Measurements from ENCODE around the gene BMPR1A.
"Not testable (repeated sequence)": the region's sequence is repeated elsewhere in the genome, so short reads cannot be mapped to it uniquely, and the experiment has no call there.

Gene BMPR1A

GRCh38 chr10:86972613-86973380 lies 216.4 kb downstream of the BMPR1A start:
- Histone ChIP-seq H3K27me3 (ENCODE audit: control insufficient read depth, insufficient read depth, low read length) (peaks cover 5% of the 10 kb centered on the region; the same call in 1 of the 2 replicates), H3K4me1 (ENCODE audit: control insufficient read depth, insufficient read depth, low read length) (peaks cover 9% of the 10 kb centered on the region), H3K4me3 (ENCODE audit: low read length) (no peak overlapping the region), H3K9me3 (ENCODE audit: control insufficient read depth, insufficient read depth, low read length) (no peaks in the 10 kb centered on the region), H3K36me3 (ENCODE audit: control insufficient read depth, insufficient read depth, low read length) (no peaks in the 10 kb centered on the region), H3K27ac (ENCODE audit: low read length) (no peak overlapping the region)
- WGBS (ENCODE audit: insufficient coverage, insufficient read length) = no CpG with 5 or more reads among the region's 11 CpGs
- DNase-seq (ENCODE audit: low read depth, low spot score) = no peak

- Histone ChIP-seq H3K36me3 (ENCODE audit: control insufficient read depth, insufficient read depth, low read length) (no peaks in the 10 kb centered on the region), H3K4me3 (ENCODE audit: low read length) (no peak overlapping the region), H3K4me1 (ENCODE audit: control insufficient read depth, insufficient read depth, low read length) (peaks cover 9% of the 10 kb centered on the region), H3K27ac (ENCODE audit: low read length) (no peak overlapping the region), H3K9me3 (ENCODE audit: control insufficient read depth, insufficient read depth, low read length) (no peaks in the 10 kb centered on the region), H3K27me3 (ENCODE audit: control insufficient read depth, insufficient read depth, low read length) (peaks cover 5% of the 10 kb centered on the region; the same call in 1 of the 2 replicates)
- whole genome bisulfite sequencing (ENCODE audit: insufficient coverage, insufficient read length) = no CpG with 5 or more reads among the region's 7 CpGs
- DNase-seq (ENCODE audit: low read depth, low spot score) = no peak
These were observed 218.1 kb downstream of the BMPR1A start for GRCh38 chr10:86974484-86974883.

DNA sequence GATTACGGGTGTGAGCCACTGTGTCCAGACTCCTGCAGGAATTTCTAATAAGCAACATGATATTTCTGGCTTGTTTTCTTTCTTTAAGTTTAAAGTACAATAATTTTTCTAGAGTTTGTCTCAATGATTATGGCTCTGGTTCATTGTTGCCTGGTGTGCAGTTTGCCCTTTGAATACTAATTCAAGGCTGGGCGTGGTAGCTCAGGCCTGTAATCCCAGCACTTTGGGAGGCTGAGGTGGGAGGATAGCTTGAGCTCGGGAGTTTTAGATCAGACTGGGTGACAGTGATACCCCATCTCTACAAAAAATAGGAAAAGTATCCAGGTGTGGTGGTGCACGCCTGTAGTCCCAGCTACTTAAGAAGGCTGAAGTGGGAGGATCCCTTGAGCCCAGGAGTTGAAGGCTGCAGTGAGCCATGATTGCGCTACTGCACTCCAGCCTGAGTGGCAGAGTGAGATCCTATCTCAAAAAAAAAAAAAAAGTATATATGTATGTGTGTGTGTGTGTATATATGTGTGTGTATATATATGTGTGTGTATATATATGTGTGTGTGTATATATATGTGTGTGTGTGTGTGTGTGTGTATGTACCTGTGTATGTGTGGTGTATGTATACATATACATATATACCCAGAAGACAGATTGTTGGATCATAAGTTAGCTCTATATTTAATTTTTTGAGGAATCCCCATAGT lies 220.1 kb downstream of the BMPR1A start:
- WGBS (ENCODE audit: insufficient coverage, insufficient read length) = no CpG with 5 or more reads among the region's 5 CpGs
- Histone ChIP-seq H3K27me3 (ENCODE audit: control insufficient read depth, insufficient read depth, low read length) (peaks cover 5% of the 10 kb centered on the region; the same call in 1 of the 2 replicates), H3K27ac (ENCODE audit: low read length) (no peak overlapping the region), H3K4me3 (ENCODE audit: low read length) (no peak overlapping the region), H3K36me3 (ENCODE audit: control insufficient read depth, insufficient read depth, low read length) (no peaks in the 10 kb centered on the region), H3K4me1 (ENCODE audit: control insufficient read depth, insufficient read depth, low read length) (peaks cover 3% of the 10 kb centered on the region), H3K9me3 (ENCODE audit: control insufficient read depth, insufficient read depth, low read length) (no peaks in the 10 kb centered on the region)
- DNase-seq (ENCODE audit: low read depth, low spot score) = no peak

DNA sequence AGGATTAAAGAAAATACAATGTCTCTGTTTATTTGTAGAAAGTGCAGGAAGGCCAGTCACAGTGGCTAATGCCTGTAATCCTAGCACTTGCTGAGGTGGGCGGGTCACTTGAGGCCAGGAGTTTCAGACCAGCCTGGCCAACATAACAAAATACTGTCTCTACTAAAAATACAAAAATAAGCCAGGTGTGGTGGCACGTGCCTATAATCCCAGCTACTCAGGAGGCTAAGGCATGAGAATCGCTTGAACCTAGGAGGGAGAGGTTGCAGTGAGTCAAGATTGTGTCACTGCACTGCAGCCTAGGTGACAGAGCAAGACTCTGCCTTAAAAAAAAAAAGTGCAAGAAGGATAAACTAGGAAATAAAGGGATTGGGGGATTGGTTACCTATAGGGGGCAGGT lies 222.0 kb downstream of the BMPR1A start:
- H3K9me3 ChIP-seq (ENCODE audit: control insufficient read depth, insufficient read depth, low read length); H3K4me3 ChIP-seq (ENCODE audit: low read length); H3K27ac ChIP-seq (ENCODE audit: low read length); H3K4me1 ChIP-seq (ENCODE audit: control insufficient read depth, insufficient read depth, low read length); H3K27me3 ChIP-seq (ENCODE audit: control insufficient read depth, insufficient read depth, low read length); H3K36me3 ChIP-seq (ENCODE audit: control insufficient read depth, insufficient read depth, low read length); DNase-seq (ENCODE audit: low read depth, low spot score): not testable (repeated sequence)
- no CpG with 5 or more reads among the region's 3 CpGs for WGBS (ENCODE audit: insufficient coverage, insufficient read length)

DNA sequence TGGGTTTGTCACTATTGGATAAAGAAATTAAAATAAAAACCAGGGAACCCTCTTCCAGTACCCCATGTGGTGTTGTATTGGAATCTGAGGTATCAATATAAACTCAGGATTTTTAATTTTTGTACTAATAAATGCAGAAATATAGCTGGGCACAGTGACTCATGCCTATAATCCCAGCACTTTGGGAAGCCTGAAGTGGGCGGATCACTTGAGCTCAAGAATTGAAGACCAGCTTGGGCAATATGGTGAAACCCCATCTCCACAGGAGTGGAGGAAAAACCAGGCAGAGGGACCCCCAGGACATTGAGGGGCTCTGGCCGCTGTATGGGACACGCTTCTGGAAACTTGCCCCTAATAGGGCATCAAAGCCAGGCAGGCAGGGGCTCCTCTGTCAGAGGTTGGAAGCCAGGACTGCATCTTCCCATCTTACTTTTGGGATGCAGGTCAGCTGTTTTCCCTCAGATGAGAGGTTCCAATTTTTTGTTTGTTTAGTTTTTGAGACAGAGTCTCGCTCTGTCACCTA lies 222.9 kb downstream of the BMPR1A start:
- DNase-seq (ENCODE audit: low read depth, low spot score) = no peak
- Histone ChIP-seq H3K27me3 (ENCODE audit: control insufficient read depth, insufficient read depth, low read length) (no peaks in the 10 kb centered on the region), H3K27ac (ENCODE audit: low read length) (no peak overlapping the region), H3K4me3 (ENCODE audit: low read length) (no peak overlapping the region), H3K36me3 (ENCODE audit: control insufficient read depth, insufficient read depth, low read length) (no peaks in the 10 kb centered on the region), H3K4me1 (ENCODE audit: control insufficient read depth, insufficient read depth, low read length) (no peaks in the 10 kb centered on the region), H3K9me3 (ENCODE audit: control insufficient read depth, insufficient read depth, low read length) (no peaks in the 10 kb centered on the region)
- no CpG with 5 or more reads among the region's 4 CpGs for WGBS (ENCODE audit: insufficient coverage, insufficient read length)

- no peak for DNase-seq (ENCODE audit: low read depth, low spot score)
- Histone ChIP-seq H3K27ac (ENCODE audit: low read length) (no peak overlapping the region), H3K27me3 (ENCODE audit: control insufficient read depth, insufficient read depth, low read length) (no peaks in the 10 kb centered on the region), H3K36me3 (ENCODE audit: control insufficient read depth, insufficient read depth, low read length) (no peaks in the 10 kb centered on the region), H3K4me3 (ENCODE audit: low read length) (no peak overlapping the region), H3K4me1 (ENCODE audit: control insufficient read depth, insufficient read depth, low read length) (no peaks in the 10 kb centered on the region), H3K9me3 (ENCODE audit: control insufficient read depth, insufficient read depth, low read length) (no peaks in the 10 kb centered on the region)
- WGBS (ENCODE audit: insufficient coverage, insufficient read length) = no CpG with 5 or more reads among the region's 3 CpGs
These were observed 223.6 kb downstream of the BMPR1A start for GRCh38 chr10:86979977-86980448.

- not testable (repeated sequence) for H3K27ac ChIP-seq (ENCODE audit: low read length); H3K4me3 ChIP-seq (ENCODE audit: low read length); H3K36me3 ChIP-seq (ENCODE audit: control insufficient read depth, insufficient read depth, low read length); H3K27me3 ChIP-seq (ENCODE audit: control insufficient read depth, insufficient read depth, low read length); H3K9me3 ChIP-seq (ENCODE audit: control insufficient read depth, insufficient read depth, low read length); DNase-seq (ENCODE audit: low read depth, low spot score); H3K4me1 ChIP-seq (ENCODE audit: control insufficient read depth, insufficient read depth, low read length)
- no CpG with 5 or more reads among the region's 6 CpGs for WGBS (ENCODE audit: insufficient coverage, insufficient read length)
These were observed 224.6 kb downstream of the BMPR1A start for GRCh38 chr10:86981020-86981419.

DNA sequence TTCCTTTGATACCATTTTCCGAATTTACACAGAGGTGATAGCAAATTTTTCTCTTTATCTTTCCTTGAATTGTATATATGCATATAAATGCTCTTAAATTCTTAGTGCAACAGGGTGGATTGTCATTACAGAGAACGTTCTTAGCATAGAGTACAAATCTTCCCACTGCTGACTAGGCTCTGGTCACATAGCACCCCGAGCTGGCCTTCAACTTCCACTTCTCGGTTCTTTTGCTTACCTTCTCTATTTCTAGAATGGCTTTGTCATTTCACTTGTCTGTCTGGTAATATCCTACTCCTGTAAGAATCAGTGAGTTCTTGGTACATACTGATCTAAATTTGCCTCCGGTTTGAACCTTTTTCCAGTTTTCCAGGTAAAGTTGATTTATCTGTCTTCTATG lies 225.3 kb downstream of the BMPR1A start:
- H3K27me3 ChIP-seq (ENCODE audit: control insufficient read depth, insufficient read depth, low read length) = no peaks in the 10 kb centered on the region
- H3K4me3 ChIP-seq (ENCODE audit: low read length) = no peak overlapping the region
- no peaks in the 10 kb centered on the region for H3K36me3 ChIP-seq (ENCODE audit: control insufficient read depth, insufficient read depth, low read length)
- no peak overlapping the region for H3K27ac ChIP-seq (ENCODE audit: low read length)
- WGBS (ENCODE audit: insufficient coverage, insufficient read length) = no CpG with 5 or more reads among the region's 5 CpGs
- no peaks in the 10 kb centered on the region for H3K9me3 ChIP-seq (ENCODE audit: control insufficient read depth, insufficient read depth, low read length)
- DNase-seq (ENCODE audit: low read depth, low spot score) = no peak
- no peaks in the 10 kb centered on the region for H3K4me1 ChIP-seq (ENCODE audit: control insufficient read depth, insufficient read depth, low read length)

All from iPS DF 6.9 (cell line).